Left kidney (tissue), 2 donors: ENCODE data around the gene KIF1B. TPM values are rescaled to one million over a fixed set of nuclear protein-coding genes. Genes with fewer than 3 reads are reported as not detected.
"Not testable (repeated sequence)": the region's sequence is repeated elsewhere in the genome, so short reads cannot be mapped to it uniquely, and the experiment has no call there.

Experiments
- DNase-seq: peaks from one replicate; pipeline ENCODE4 v3.0.0-alpha.2; 2013
- polyA plus RNA-seq: library from polyadenylated mRNA; unstranded; fragments of 120-200 nt; gene quantifications from one replicate; pipeline ENCODE4 v1.2.1, GENCODE V29; 2013; ENCODE audit not compliant: insufficient read length

KIF1B gene
- polyA plus RNA-seq, 1 donor, result 55.5 TPM

GRCh38 chr1:10236405-10237156 lies 26.2 kb downstream of the KIF1B start:
- DNase-seq, result no peak

- DNase-seq, result no peak
Measured at GRCh38 chr1:10237157-10237539, 26.8 kb downstream of the KIF1B start.

GRCh38 chr1:10242135-10242534 lies 31.8 kb downstream of the KIF1B start:
- no peak for DNase-seq

- no peak for DNase-seq
Measured at GRCh38 chr1:10242811-10243210, 32.4 kb downstream of the KIF1B start.

- no peak for DNase-seq
Measured at GRCh38 chr1:10245674-10246073, 35.3 kb downstream of the KIF1B start.

- DNase-seq, result no peak
Measured at GRCh38 chr1:10249808-10250457, 39.6 kb downstream of the KIF1B start.

GRCh38 chr1:10250663-10251062 lies 40.3 kb downstream of the KIF1B start:
- peak; percentile 60 for DNase-seq

GRCh38 chr1:10251325-10252108 lies 41.1 kb downstream of the KIF1B start:
- DNase-seq, result not testable (repeated sequence)

- no peak for DNase-seq
Measured at GRCh38 chr1:10252508-10252907, 42.1 kb downstream of the KIF1B start.

GRCh38 chr1:10253149-10253548 lies 42.8 kb downstream of the KIF1B start:
- DNase-seq, result no peak

GRCh38 chr1:10253755-10254154 lies 43.4 kb downstream of the KIF1B start:
- DNase-seq, result peak; percentile 73

GRCh38 chr1:10257851-10258250 lies 47.5 kb downstream of the KIF1B start:
- DNase-seq, result no peak

GRCh38 chr1:10259547-10259946 lies 49.2 kb downstream of the KIF1B start:
- DNase-seq, result not testable (repeated sequence)

- no peak for DNase-seq
Measured at GRCh38 chr1:10263450-10264082, 53.2 kb downstream of the KIF1B start.

GRCh38 chr1:10265027-10265426 lies 54.7 kb downstream of the KIF1B start:
- no peak for DNase-seq

- no peak for DNase-seq
Measured at GRCh38 chr1:10265900-10266299, 55.5 kb downstream of the KIF1B start.

GRCh38 chr1:10267319-10267718 lies 56.9 kb downstream of the KIF1B start:
- DNase-seq, result no peak

- no peak for DNase-seq
Measured at GRCh38 chr1:10267921-10268320, 57.6 kb downstream of the KIF1B start.

- DNase-seq, result no peak
Measured at GRCh38 chr1:10271090-10271489, 60.7 kb downstream of the KIF1B start.

GRCh38 chr1:10271869-10272268 lies 61.5 kb downstream of the KIF1B start:
- no peak for DNase-seq

- no peak for DNase-seq
Measured at GRCh38 chr1:10272274-10272673, 61.9 kb downstream of the KIF1B start.

- DNase-seq, result no peak
Measured at GRCh38 chr1:10278880-10279279, 68.5 kb downstream of the KIF1B start.
